GM19463 (cell line): Measurements from ENCODE around the gene SLC22A31.

Experiments
- ATAC-seq: cut with Tn5 transposase; IDR thresholded peaks from one replicate; pipeline ENCODE4 v1.9.1; 2021; ENCODE audit warnings: mild to moderate bottlenecking, moderate library complexity; ENCODE audit not compliant: unreplicated experiment

The SLC22A31 gene

DNA sequence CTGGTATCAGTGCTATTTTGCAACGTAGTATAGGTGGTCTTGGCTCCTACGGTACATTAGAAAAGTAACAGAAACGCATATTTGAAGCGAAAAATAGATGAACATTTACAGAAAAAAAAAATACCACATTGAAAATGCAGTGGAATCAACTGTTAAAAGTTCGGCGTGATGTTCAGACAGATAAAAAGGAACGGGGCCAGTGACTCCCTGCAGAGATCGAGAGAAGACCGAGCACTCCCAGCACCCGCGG is 16.7 kb upstream of the SLC22A31 start:
- no peak for ATAC-seq

DNA sequence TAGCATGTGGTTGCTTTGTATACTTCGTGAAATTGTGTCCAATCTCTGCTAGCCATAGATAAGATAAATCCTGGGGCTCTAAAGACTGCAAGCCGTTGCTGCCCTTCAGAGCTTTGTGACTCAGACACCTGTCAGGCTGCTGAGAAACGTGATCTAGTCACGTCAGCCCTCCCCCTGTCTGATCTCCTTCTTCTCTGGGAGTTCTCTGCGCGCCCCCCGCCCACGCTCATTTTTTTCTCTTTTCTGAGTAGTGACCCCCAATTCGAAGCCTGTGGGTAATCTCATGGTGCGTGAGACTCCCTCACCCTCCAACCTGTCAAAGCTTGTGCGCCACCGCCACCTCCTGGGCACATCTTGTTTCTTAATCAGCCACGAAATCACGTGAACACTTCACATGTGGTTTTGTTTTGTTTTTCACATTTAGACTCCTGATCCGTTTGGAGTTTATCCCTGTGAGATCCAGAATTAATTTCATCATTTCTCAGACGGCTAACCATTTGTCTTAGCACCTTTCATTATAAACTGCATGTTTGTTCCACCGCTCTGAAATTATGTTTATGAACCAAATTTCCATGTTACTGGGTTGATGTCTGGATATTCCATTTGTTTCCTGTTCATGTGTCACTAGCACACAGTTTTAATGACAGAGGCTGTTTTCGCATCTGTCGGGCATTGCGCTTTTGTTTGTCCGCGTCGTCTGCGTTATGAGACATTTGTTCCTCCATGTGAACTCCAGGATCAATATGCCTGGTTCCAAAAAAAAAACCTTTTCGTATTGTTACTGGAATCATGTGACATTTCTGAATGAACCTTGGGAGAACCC is 16.2 kb upstream of the SLC22A31 start:
- no peak for ATAC-seq

DNA sequence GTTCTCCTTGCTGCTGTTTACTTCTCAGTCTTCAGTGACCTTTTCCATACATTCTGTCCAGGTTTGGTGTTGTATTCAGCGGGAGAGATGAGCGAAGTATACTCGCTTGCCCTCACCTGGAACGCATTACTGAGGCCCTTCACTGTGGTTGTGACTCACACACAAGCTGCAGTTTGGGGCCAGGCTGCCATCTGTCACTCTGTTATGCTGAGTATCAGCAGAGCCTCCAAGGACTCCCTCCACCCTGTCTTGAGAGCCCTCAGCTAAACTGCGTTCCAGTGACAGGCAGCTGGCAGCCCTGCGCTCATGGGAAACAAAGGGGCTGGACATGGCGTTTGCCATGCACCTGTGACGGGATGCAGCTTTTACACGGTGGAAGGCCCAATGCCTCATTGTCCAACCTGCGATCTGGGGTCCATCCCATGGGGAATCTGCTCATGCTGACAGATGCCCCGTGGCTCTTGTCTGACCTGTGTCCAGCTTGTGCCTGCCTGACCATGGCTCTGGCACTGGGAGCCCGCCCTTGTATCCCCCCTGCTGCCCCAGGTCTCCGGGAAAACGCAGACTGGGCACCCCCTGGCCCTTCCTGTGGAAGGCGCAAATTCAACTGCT is 10.7 kb upstream of the SLC22A31 start:
- no peak for ATAC-seq

DNA sequence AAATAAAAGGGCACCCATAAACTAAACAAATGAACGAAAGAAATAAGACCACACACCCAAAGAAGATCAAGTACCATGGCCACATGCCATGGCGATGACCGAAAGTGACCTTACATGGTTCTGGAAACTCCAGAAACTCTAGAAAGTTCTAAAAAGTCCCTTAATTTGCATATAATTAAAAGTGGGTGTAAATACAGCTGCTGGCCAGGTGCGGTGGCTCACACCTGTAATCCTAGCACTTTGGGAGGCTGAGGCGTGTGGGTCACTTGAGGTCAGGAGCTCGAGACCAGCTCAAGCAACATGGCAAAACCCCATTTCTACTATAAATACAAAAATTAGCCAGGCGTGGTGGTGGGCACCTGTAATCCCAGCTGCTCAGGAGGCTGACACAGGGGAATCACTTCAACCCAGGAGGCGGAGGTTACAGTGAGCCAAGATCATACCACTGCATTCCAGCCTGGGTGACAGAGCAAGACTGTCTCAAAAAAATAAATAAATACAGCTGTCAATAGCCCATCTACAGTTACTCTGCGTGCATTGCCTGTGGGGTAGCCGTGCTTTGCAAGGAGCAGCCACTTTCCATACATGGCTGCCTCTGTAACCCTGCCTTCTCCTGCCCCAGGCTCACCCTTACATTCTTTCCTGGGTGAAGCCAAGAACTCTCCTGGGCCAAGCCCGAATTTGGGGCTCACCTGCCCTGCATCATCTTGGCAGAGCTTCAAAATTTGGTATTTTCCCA is 10.0 kb upstream of the SLC22A31 start:
- ATAC-seq = no peak

DNA sequence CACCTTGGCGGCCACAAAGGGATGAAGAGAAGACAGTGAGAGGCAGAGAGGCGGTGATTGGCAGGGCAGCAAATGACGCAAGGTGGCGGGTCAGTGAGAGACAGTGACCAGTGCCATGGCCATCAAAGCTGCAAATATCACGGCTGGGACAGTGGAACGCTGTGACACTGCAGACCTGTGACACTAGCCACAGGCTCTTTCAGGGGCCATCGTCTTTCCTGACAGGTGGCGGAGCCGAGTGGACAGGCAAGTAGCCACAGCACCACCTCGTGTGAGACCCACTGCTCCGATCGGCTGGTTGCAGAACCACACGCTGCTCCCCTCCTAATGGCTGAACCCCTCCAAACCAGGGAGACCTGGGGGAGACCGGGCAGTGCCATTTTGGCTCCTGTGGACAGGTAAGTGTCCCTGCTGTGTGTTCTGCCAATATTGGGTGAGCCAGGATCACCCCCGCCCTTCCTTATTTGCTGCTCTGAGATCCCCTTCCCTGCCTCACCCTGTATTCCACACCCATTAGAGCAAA is 9.2 kb upstream of the SLC22A31 start:
- no peak for ATAC-seq

DNA sequence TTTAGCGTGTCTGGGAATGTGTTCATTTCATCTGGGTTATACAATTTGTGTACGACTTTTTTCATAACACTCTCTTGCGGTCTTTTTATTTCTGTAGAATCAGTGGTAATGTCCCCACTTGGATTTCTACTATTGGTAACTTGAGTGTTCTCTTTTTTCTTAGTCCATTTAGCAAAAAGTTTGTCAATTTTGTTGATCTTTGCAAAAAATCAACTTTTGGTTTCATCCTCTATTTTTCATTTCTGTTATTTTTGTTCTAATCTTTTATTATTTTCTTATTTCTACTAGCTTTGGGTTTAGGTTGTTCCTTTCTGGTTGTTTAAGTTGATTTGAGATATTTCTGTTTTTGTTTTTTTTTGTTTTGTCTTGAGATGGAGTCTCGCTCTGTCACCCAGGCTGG is 7.7 kb upstream of the SLC22A31 start:
- no peak for ATAC-seq

DNA sequence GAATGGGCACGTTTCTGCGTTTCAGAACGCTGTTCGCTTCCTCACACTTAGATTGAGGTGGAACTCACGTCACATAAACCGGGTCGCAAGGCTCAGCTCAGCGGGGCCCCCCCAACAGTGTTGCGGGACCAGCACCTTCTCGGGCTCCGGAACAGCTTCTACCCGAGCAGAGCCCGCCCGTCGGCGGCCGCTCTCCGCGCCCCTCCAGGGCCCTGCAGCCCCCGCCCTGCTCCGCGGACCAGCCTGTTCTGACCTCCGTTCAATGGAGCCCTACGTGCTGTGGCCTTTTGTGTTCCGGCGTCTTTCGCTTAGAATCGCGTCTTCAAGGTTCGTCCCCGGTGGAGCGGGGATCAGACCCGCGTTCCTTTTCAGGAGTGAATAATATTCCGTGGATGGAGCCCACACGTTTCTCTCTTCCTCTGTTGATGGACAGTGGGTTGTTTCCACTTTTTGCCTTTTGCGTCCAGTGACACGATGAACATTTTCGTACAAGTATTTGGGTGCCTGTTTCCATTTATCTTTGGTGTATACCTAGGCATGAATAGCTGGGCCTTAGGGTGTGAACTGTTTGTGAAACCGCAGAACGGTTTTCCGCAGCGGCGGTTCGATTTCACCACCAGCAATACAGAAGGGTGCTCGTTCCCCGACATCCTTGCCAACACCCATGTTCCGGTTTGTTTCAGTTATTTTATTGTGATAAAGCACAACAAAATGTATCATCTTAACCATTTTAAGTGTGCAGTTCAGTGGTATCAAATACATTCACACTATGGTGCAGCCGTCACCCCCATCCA is 2.3 kb upstream of the SLC22A31 start:
- no peak for ATAC-seq

DNA sequence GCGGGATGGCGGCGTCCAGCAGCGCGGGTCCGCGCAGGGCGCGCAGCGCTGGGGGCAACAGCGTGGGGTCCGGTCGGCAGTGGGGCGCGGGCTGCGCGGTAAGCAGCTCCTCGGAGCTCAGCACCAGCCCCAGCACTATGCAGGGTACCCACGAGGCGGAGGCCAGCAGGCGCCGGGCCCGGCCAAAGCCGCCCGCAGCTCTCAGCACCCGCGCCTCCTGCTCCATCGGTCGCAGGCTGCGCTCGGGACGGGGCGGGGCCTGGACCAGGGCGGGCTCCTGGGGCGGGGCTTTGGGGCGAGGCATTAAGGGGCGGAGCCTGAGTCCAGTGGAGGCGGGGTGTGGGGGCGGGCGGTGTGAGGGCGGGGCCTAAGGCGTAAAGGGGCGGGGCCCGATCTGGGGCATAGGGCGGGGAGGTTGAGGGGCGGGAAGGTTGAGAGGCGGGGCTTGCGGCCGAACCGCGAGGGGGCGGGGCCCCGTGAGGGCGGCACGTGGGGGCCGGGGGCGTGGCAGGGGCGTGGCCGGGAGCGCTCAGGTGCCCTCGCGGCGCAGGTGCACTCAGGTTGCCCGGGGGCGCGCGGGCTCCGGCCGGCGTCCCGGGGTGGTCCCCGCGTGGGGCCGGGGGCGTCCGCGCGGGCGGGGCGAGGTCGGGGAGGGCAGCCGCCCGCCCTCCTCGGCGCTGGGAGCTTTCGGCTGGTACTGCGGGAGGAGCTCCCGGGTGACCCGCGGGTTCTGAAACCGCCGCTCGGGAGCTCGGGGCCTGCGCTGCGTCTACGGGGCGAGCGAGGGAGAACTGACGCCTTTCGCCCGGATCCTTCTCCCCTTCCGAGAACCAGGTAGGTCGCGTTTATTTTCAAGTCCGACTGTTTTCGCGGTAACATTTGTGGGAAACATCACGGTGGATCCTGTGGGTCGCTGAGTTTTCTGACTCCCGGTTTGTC is 1.4 kb upstream of the SLC22A31 start:
- no peak for ATAC-seq

DNA sequence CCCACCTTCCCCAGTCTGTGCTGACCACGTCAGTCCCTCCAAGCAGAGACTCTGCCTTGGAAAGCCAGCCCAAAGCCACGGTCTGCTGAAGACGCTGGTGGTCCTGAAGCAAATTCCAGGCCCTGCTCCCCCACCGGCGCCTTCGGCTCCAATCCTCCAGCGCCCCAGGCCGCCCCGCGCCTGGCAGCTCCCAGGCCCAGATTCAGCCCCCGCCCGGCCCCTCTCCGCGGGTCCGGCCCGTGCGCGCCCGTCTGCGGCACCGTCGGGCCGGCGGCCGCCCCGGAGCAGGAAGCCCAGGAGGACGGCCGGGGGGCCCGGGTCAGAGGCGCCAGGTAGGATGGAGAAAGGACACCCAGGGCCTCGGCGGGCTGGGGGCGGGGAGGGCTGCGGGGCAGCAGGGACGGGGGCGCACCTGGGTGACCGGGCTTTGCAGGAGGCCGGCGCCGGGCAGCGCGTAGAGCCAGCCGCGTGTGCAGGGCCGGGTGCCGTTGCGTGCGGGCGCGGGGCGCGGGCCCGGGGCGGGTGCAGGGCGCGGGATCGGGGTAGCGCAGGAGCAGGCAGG is 594 bp upstream of the SLC22A31 start:
- no peak for ATAC-seq

DNA sequence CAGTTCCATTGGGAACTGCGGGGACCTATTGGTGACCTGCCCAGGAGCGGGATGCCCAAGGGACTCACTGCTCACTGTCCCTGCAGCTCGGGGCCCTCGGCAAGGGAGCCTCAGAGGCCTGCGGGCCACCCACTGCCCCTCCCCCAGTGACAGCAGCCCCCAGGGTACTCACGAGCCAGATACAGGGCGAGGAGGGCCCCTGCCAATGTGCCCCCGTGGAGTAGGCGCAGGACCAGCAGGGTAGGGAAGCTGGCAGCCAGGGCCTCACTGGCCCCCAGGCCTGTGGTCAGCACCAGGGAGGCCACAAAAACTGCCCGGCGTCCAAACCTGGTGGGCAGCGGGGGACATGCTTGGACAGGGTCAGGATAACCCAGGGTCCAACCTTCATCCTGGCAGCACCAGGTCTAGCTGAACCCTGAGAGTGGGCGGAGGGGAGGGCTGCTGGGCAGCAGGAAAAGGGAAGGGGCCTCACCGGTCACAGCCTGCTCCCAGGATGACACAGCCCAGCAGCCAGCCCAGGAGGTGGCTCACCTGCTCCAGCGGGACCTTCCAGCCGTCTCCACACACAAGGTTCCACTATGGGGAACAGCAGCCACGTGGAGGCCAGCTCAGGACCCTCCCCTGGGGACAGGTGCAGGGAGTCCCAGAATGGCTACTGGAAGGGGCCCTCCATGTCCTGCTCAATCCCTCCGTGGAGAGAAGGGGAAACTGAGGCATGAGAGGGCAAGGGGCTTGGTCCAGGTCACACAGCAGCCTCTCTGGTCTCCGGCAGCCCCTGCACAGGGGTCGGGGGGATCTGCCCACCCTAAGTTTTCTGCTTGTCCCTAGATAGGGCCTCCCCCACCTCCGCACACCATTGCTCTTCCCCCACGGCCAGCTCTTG is 855 bp downstream of the SLC22A31 start:
- ATAC-seq = no peak

DNA sequence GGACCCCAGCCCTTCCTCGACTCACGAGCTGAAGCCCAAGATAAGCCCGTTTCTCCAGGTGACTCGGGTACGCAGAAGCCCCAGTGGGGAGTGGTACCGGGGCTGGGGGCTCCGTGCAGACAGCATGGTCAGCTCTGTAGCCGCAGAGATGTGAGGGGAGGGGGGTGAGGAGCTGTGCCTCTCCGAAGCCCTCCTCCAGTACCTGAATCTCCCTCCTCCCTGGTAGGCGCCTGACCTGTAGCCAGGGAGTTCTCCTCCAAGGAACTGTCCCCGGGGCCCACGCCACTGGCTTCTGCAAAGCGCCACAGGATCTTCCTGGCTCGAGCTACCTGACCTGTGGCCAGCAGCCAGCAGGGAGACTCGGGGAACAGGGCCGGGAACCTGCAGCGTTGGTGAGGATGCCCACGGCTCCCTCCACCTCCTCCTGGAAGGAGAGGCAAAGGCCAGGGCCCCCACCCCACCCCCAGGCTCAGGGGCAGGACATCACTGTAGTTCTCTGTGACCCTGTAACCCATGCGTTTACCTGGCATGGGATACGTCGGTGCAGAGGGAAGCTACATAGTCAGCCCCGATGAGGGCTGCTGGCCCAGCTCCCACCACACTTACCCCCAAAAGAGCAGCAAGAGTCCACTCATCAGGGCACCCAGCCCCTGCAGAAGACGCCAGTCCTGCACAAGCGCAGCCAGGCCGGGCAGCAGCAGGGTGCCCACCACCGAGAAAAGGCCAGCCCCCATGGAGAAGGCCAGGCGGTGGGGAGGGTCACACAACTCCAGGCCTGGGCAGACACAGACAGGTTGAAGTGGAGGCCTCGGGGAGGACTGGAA is 1.7 kb downstream of the SLC22A31 start:
- no peak for ATAC-seq

DNA sequence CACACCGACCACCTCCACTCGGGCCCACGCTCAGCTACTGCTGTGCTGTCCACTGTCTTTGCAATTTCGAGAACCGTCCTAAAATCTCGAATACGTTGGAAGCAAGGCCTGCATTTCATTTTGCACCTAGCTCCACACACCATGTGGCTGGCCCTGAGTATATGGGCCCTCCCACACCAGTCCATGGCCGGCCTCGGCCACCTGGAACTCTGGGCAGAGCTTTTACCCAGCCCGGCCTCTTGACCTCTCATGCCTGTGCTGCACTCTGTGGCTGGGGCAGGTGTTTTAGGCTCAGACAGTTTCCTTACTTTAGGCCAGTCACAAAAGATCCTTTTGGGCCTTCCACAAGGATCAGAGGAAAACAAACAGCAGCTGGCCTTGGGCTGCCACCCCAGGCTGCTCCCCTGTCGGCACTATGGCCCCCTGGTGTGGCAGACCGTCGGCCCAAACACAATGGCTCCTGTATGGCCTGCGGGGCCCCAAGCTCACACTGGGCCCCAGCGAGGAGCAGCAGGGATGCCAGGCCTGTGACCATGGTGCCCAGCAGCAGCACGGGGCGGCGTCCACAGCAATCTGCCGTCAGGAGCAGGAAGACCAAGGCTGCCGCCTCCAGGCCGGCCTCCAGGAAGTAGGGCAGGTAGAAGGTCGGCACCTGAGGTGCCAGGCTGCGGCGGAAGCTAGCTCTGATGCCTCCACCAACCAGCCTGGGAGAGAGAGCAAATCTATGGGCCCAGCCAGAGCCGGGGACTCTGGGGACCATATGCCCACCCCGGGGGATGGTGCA is 2.5 kb downstream of the SLC22A31 start:
- ATAC-seq = no peak

DNA sequence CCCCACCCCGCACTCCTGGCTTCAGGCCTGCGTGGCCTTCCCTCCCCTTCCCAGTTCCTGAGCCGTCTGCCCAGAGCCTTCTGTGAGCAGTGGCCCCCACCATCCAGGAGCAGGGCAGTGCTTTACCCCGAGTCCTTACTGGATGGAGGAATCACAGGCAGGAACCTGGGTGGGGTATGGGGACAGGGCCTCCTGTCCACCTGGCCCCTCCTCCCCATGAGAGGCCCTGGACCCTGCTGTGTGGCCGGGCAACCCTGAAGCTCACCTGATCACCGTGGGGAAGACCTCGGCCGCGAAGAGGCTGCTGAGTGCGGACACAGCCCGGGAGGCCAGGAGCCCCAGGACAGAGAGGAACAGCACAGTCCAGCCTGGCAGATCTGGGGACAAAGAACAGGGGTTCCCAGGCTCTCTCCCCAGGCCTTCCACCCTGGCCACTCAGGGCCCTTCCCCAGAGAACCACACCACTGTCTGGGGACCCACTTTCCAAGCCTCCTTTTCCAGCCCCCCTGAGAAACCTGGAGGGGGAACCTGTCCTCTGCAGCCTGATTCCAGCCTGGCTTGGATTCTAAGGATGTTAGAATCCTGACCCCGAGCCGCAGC is 3.2 kb downstream of the SLC22A31 start:
- ATAC-seq = no peak

DNA sequence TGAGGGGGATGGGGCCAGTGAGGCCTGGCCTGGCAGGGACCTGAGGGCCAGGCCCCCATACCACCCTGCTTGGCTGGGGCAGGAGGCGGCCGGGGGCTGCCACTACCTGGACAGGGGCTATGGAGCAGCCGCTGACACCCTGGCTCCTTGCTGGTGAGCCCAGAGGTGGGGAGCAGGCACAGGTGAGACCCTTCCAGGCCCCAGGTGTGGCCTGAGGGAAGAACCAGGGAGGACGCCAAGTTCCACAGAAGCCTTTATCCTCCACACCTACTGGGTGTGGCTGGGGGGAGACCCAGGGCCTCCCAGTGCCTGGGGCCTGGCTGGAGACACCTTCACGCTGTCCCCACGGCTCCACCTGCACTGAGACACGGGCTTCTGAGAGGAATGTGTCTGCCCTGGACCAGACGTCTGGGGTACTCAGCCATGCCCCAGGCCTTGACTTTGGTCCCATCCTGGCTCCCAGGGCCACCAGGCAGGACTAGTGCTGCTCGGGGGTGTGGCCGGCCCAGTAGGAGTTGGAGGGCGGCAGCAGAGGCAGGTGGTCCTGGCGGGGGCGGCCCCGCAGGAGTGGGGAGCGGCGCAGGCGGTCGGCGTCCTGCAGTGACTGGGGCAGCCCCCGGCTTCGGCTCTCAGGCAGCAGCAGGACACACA is 4.7 kb downstream of the SLC22A31 start:
- no peak for ATAC-seq

DNA sequence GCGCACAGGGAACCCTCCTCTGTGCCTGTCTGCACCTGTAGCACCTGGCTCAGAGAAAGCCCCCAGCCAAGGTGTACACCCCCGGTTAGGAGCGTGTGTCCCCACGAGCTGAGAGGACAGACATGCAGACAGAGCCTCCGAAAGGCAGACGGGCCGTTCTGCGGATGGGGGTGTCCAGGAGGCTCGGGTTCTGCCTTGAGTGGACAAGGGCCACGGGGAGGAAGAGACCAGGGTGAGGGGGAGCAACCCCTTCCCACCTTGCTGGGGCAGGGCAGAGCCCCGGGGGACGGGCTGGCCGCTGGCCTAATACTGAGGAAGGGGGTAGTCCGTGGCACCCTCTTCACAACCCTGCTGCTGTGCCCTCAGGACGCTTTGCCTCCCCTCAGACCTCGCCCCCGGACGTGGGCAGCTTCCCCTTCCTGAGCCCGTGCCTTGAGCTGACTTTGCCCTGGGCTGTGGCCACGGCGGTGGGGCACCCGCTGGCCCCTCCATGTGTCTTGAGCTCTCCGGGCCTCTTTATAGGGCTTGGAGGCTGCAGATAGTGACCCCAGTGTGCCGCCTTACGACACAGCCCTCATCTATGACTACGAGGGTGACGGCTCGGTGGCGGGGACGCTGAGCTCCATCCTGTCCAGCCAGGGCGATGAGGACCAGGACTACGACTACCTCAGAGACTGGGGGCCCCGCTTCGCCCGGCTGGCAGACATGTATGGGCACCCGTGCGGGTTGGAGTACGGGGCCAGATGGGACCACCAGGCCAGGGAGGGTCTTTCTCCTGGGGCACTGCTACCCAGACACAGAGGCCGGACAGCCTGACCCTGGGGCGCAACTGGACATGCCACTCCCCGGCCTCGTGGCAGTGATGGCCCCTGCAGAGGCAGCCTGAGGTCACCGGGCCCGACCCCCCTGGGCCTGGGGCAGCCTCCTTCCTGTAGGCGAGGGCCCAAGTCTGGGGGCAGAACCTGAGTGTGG is 5.7 kb downstream of the SLC22A31 start:
- ATAC-seq = no peak
